CD14-positive monocyte (primary cell): ENCODE measurements around the gene UNK. TPM values are rescaled to one million over a fixed set of nuclear protein-coding genes. Genes with fewer than 3 reads are reported as not detected.

Experiments used
- DNase-seq, 3 donors: peaks; one replicate each; pipeline ENCODE4 v3.0.0-alpha.2; 2011 to 2022
- H2AFZ ChIP-seq: 2 replicates; pipeline ENCODE4 v1.6.0; 2012; ENCODE audit warnings: mild to moderate bottlenecking, low read depth, low read length, inconsistent platforms; ENCODE audit not compliant: insufficient read depth, poor library complexity, severe bottlenecking
- H3K27ac ChIP-seq, 2 donors: 1 replicate in 1 of 2; 2 replicates in 1 of 2; pipeline ENCODE4 v1.5.1; 2012 to 2013; ENCODE audit warnings: low read length in 2 of 2, control low read depth in 1 of 2, inconsistent platforms in 1 of 2, low read depth in 1 of 2, mild to moderate bottlenecking in 1 of 2
- H3K27me3 ChIP-seq, 2 donors: one replicate each; pipeline versions ENCODE4 v1.6.0 to v1.6.1; 2011 to 2013; ENCODE audit warnings: low read length in 2 of 2; ENCODE audit not compliant: control insufficient read depth in 2 of 2, insufficient read depth in 2 of 2
- H3K36me3 ChIP-seq, 2 donors: replicated peaks in 1 of 2; 1 replicate in 1 of 2; 2 replicates in 1 of 2; pipeline versions ENCODE4 v1.5.1 to v1.6.1; 2012 to 2013; ENCODE audit warnings: low read length in 2 of 2, control low read depth in 1 of 2, inconsistent platforms in 1 of 2, mild to moderate bottlenecking in 1 of 2; ENCODE audit not compliant: insufficient read depth in 2 of 2, control insufficient read depth in 1 of 2
- H3K4me1 ChIP-seq, 2 donors: 1 replicate in 1 of 2; 2 replicates in 1 of 2; pipeline versions ENCODE4 v1.5.1 to v1.6.1; 2012 to 2013; ENCODE audit warnings: low read length in 2 of 2, control low read depth in 1 of 2, inconsistent platforms in 1 of 2, mild to moderate bottlenecking in 1 of 2, moderate library complexity in 1 of 2; ENCODE audit not compliant: insufficient read depth in 2 of 2, control insufficient read depth in 1 of 2
- H3K4me2 ChIP-seq: replicated peaks from 2 replicates; pipeline ENCODE3; 2012; ENCODE audit warnings: low read length, moderate library complexity, mild to moderate bottlenecking; ENCODE audit not compliant: poor library complexity, severe bottlenecking; ENCODE audit errors: extremely low read depth
- H3K4me3 ChIP-seq, 3 experiments: fragments of 200-600 bp in 1 of 3; sonication (generic) in 1 of 3; replicated peaks in 1 of 3; 1 replicate in 2 of 3; 2 replicates in 1 of 3; pipeline ENCODE4 v1.5.1; 2011 to 2013; ENCODE audit warnings: low read length in 3 of 3, mild to moderate bottlenecking in 3 of 3, control low read depth in 2 of 3, low read depth in 2 of 3, inconsistent platforms in 1 of 3, moderate library complexity in 1 of 3
- H3K79me2 ChIP-seq: 2 replicates; pipeline ENCODE4 v1.6.0; 2012; ENCODE audit warnings: mild to moderate bottlenecking, control low read depth, inconsistent platforms, low read length, moderate library complexity; ENCODE audit not compliant: insufficient read depth
- H3K9ac ChIP-seq: 2 replicates; pipeline ENCODE4 v1.6.0; 2017; ENCODE audit warnings: low read length, mild to moderate bottlenecking; ENCODE audit not compliant: insufficient read depth, poor library complexity, severe bottlenecking
- H3K9me3 ChIP-seq, 2 donors: replicated peaks in 1 of 2; 1 replicate in 1 of 2; 2 replicates in 1 of 2; pipeline versions ENCODE4 v1.5.1 to v1.6.1; 2012 to 2013; ENCODE audit warnings: low read length in 2 of 2, control low read depth in 1 of 2; ENCODE audit not compliant: control insufficient read depth in 1 of 2, insufficient read depth in 1 of 2
- H4K20me1 ChIP-seq: 2 replicates; pipeline ENCODE4 v1.6.0; 2012; ENCODE audit warnings: mild to moderate bottlenecking, low read length, control low read depth, moderate library complexity; ENCODE audit not compliant: insufficient read depth
- H3K27ac Mint-ChIP-seq, 7 donors: one replicate each; pipeline ENCODE4 v1.8.0; 2020; ENCODE audit warnings: mild to moderate bottlenecking in 7 of 7, mixed read lengths in 7 of 7, moderate library complexity in 6 of 7, inconsistent platforms in 2 of 7
- H3K27me3 Mint-ChIP-seq, 3 donors: one replicate each; pipeline ENCODE4 v1.8.0; 2021 to 2022; ENCODE audit warnings: low read depth in 3 of 3, mild to moderate bottlenecking in 3 of 3, mixed read lengths in 3 of 3, moderate library complexity in 3 of 3, inconsistent platforms in 1 of 3
- H3K36me3 Mint-ChIP-seq, 2 donors: one replicate each; pipeline ENCODE4 v1.8.0; 2020; ENCODE audit warnings: mixed read lengths in 2 of 2, inconsistent platforms in 1 of 2, mild to moderate bottlenecking in 1 of 2
- H3K4me1 Mint-ChIP-seq: one replicate; pipeline ENCODE4 v1.8.0; 2020; ENCODE audit warnings: mild to moderate bottlenecking, mixed read lengths
- H3K4me3 Mint-ChIP-seq, 2 donors: one replicate each; pipeline ENCODE4 v1.8.0; 2020; ENCODE audit warnings: mild to moderate bottlenecking in 2 of 2, mixed read lengths in 2 of 2, moderate library complexity in 1 of 2
- H3K9me3 Mint-ChIP-seq, 7 donors: one replicate each; pipeline ENCODE4 v1.8.0; 2020 to 2022; ENCODE audit warnings: mixed read lengths in 7 of 7, mild to moderate bottlenecking in 6 of 7, moderate library complexity in 6 of 7, inconsistent platforms in 2 of 7
- WGBS: methylation state at CpG from one replicate; pipeline ENCODE4 v1.1.5; 2013; ENCODE audit warnings: missing lambda C conversion rate; ENCODE audit not compliant: insufficient coverage; 5-methylcytosine and 5-hydroxymethylcytosine counted together
- intact Hi-C, 2 donors: fragments of 100-400 bp; cut with micrococcal nuclease; formaldehyde crosslinking; loops; one replicate each; pipeline versions ENCODE4 v1.15.0 to v1.15.1; 2023
- polyA plus RNA-seq, 3 donors: library from polyadenylated mRNA; depleted of rRNA in 1 of 3; unstranded in 2 of 3; stranded (reverse) in 1 of 3; fragments of 300-500 nt in 2 of 3; fragments of >200 nt in 1 of 3; fragmentation: Illumina TruSeq in 2 of 3; gene quantifications; 1 replicate in 2 of 3; 2 replicates in 1 of 3; pipeline ENCODE4 v1.2.3, GENCODE V29; 2012 to 2021
- TF ChIP-seq, protein P1 (sequence below): fragments of 200-600 bp; IDR thresholded peaks from one replicate; pipeline ENCODE4 v1.8.0; 2022; ENCODE audit warnings: antibody characterized with exemption, mild to moderate bottlenecking

UNK gene
- polyA plus RNA-seq, 3 donors, result 6.3 to 12.9 (median 7.8) TPM

DNA sequence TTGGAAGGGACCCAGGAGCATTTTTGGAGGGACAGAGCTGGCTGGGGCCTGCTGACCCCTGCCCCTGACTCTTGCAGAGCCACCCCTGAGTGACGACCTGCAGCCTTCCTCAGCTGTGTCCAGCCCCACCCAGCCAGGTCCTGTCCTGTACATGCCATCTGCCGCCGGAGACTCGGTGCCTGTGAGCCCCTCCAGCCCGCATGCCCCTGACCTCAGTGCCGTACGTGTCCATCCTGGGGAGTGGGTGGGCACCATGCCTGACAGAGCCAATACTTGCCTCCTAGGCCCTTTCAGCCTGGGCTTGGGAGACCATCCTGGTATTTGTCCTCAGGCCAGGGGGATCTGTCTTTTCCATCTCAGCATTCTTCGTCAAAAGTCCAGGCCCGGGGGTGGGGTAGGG is 32.1 kb downstream of the UNK start:
- Mint-ChIP-seq H3K4me3 (no peak overlapping the region), H3K36me3 (peaks cover 61 to 88% of the 10 kb centered on the region in 2 donors), H3K4me1 (no peaks in the 10 kb centered on the region), H3K27me3 (peaks cover 0 to 2% (median 0%) of the 10 kb centered on the region in 3 donors), H3K9me3 (no peaks in the 10 kb centered on the region), H3K27ac (no peak overlapping the region)
- Histone ChIP-seq H3K4me2 (no peak overlapping the region), H3K36me3 (peaks cover 76 to 94% of the 10 kb centered on the region in 2 donors), H3K27ac (peak overlapping the region in 1 of 2 donors; percentile 26), H3K27me3 (no peaks in the 10 kb centered on the region), H3K9me3 (no peaks in the 10 kb centered on the region), H2AFZ (no peak overlapping the region), H4K20me1 (no peaks in the 10 kb centered on the region), H3K79me2 (no peaks in the 10 kb centered on the region), H3K4me1 (no peaks in the 10 kb centered on the region), H3K9ac (no peak overlapping the region), H3K4me3 (no peak overlapping the region)
- peak in 1 of 3 donors; percentile 2 for DNase-seq
- WGBS, result 96% methylated on average over 9 of the region's 9 CpGs
- TF ChIP-seq, protein P1, sequence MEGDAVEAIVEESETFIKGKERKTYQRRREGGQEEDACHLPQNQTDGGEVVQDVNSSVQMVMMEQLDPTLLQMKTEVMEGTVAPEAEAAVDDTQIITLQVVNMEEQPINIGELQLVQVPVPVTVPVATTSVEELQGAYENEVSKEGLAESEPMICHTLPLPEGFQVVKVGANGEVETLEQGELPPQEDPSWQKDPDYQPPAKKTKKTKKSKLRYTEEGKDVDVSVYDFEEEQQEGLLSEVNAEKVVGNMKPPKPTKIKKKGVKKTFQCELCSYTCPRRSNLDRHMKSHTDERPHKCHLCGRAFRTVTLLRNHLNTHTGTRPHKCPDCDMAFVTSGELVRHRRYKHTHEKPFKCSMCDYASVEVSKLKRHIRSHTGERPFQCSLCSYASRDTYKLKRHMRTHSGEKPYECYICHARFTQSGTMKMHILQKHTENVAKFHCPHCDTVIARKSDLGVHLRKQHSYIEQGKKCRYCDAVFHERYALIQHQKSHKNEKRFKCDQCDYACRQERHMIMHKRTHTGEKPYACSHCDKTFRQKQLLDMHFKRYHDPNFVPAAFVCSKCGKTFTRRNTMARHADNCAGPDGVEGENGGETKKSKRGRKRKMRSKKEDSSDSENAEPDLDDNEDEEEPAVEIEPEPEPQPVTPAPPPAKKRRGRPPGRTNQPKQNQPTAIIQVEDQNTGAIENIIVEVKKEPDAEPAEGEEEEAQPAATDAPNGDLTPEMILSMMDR, result no peak
- intact Hi-C loops, result no loop called here

- DNase-seq, result peak in 1 of 3 donors; percentile 2
- H3K27ac ChIP-seq, result no peak overlapping the region
- Mint-ChIP-seq H3K36me3 (peaks cover 55 to 84% of the 10 kb centered on the region in 2 donors), H3K9me3 (no peaks in the 10 kb centered on the region), H3K27me3 (peaks cover 0 to 2% (median 0%) of the 10 kb centered on the region in 3 donors), H3K4me1 (no peaks in the 10 kb centered on the region), H3K27ac (peak overlapping the region in 1 of 7 donors; percentile 51), H3K4me3 (no peak overlapping the region)
- no peaks in the 10 kb centered on the region for H3K4me1 ChIP-seq
- H3K4me2 ChIP-seq, result no peak overlapping the region
- H3K27me3 ChIP-seq, result no peaks in the 10 kb centered on the region
- intact Hi-C loops, result no loop called here
- 100% methylated on average over 6 of the region's 6 CpGs for WGBS
- H2AFZ ChIP-seq, result no peak overlapping the region
- H3K36me3 ChIP-seq, result peaks cover 70 to 87% of the 10 kb centered on the region in 2 donors
- no peaks in the 10 kb centered on the region for H3K79me2 ChIP-seq
- H4K20me1 ChIP-seq, result no peaks in the 10 kb centered on the region
- no peak overlapping the region for H3K4me3 ChIP-seq
- no peaks in the 10 kb centered on the region for H3K9me3 ChIP-seq
- TF ChIP-seq, protein P1, result no peak
- H3K9ac ChIP-seq, result no peak overlapping the region
Observed at GRCh38 chr17:75817571-75817970, 33.0 kb downstream of the UNK start.
